A549 treated with RU486 at 1 μM for 4 hours (cell line): ENCODE measurements around the gene CCNB2. TPM values are rescaled to one million over a fixed set of nuclear protein-coding genes. Genes with fewer than 3 reads are reported as not detected.

ENCODE experiments used
- total RNA-seq: library from RNA; stranded (reverse); fragments of 200-300 nt; extraction: Qiagen RNA extraction; gene quantifications from 5 replicates; pipeline ENCODE4 v1.2.3, GENCODE V29; 2022; ENCODE audit warnings: low read depth

CCNB2 gene
- 97.7 to 114 TPM (median 103 TPM) in 5 replicates for total RNA-seq

DNA sequence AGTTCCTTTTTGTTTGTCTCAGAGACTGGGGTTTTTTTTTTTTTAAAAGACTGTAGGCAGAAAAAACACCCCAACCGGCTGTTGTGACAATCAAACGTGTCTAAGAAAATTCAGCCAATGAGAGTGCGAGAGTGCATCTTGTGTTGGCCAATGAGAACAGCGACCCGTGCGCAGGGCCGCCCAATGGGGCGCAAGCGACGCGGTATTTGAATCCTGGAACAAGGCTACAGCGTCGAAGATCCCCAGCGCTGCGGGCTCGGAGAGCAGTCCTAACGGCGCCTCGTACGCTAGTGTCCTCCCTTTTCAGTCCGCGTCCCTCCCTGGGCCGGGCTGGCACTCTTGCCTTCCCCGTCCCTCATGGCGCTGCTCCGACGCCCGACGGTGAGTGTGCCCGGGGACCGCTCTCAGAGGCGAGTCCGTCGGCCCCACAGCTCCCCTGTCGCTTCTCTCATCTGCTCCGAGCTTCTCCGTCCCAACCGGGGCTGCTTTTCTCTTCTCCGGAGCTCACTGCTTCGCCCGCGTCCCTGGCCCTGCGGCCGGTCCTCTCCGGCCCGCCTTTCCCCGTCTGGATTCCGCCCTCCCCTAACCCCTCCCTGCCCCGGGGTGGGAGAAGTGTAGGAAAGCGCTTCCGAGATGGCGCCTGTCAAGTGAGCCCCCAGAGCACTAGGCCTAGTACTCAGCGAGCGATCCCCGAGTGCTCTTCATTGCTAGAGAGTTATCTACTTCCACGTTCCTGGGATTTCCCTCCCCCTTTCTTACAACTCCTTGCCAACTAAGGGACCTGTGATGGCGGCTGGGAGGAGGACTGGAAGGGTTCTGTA is at the start of gene CCNB2:
Gene CCNB2 (plus strand): TSS at position 235 of the 821 bp plus-strand sequence. CDS start 123 bp downstream, at position 358.

Other genes with a start within 250 kb of the CCNB2 start
- gene SLTM, start 171.5 kb upstream of the CCNB2 start, total RNA-seq, result 68.6 to 96.0 TPM (median 76.9 TPM) in 5 replicates
- gene RNF111, start 117.5 kb upstream of the CCNB2 start, total RNA-seq, result 19.4 to 24.1 TPM (median 23.3 TPM) in 5 replicates
- not detected in 5 replicates for gene LDHAL6B, start 101.7 kb downstream of the CCNB2 start, total RNA-seq